H9 (cell line): ENCODE data around the gene DNAJC17. TPM values are rescaled to one million over a fixed set of nuclear protein-coding genes. Genes with fewer than 3 reads are reported as not detected.
A peak's percentile ranks its signal among the peaks of the same experiment; 100 is the strongest.

Source experiments
- DNase-seq: peaks from one replicate; pipeline ENCODE4 v3.0.0-alpha.2; 2017
- H2AFZ ChIP-seq: one replicate; pipeline ENCODE4 v1.6.1; 2013; ENCODE audit warnings: mild to moderate bottlenecking, low read length, control low read depth, moderate library complexity
- H2AK5ac ChIP-seq: 2 replicates; pipeline ENCODE4 v1.6.1; 2013; ENCODE audit warnings: low read length, control low read depth, mixed read lengths; ENCODE audit not compliant: insufficient read length
- H2BK120ac ChIP-seq: one replicate; pipeline ENCODE4 v1.6.1; 2013; ENCODE audit warnings: low read depth, mild to moderate bottlenecking, low read length, control low read depth, inconsistent platforms; ENCODE audit not compliant: poor library complexity, severe bottlenecking
- H2BK12ac ChIP-seq: 2 replicates; pipeline ENCODE4 v1.6.1; 2013; ENCODE audit warnings: low read length, control low read depth, mixed read lengths, low read depth; ENCODE audit not compliant: insufficient read length
- H2BK15ac ChIP-seq: 2 replicates; pipeline ENCODE4 v1.6.1; 2013; ENCODE audit warnings: low read depth, low read length, control low read depth
- H2BK20ac ChIP-seq: one replicate; pipeline ENCODE4 v1.6.1; 2013; ENCODE audit warnings: low read depth, mild to moderate bottlenecking, low read length, control low read depth, inconsistent platforms; ENCODE audit not compliant: poor library complexity, severe bottlenecking
- H2BK5ac ChIP-seq: 2 replicates; pipeline ENCODE4 v1.6.1; 2013; ENCODE audit warnings: low read length, control low read depth, mixed read lengths; ENCODE audit not compliant: insufficient read length
- H3K14ac ChIP-seq: 2 replicates; pipeline ENCODE4 v1.6.1; 2013; ENCODE audit warnings: low read length, control low read depth; ENCODE audit not compliant: insufficient read depth
- H3K18ac ChIP-seq: 2 replicates; pipeline ENCODE4 v1.6.1; 2013; ENCODE audit warnings: low read depth, mild to moderate bottlenecking, mixed read lengths, low read length, control low read depth; ENCODE audit not compliant: insufficient read length
- H3K23ac ChIP-seq: 2 replicates; pipeline ENCODE4 v1.6.1; 2013; ENCODE audit warnings: low read length, control low read depth, mixed read lengths, low read depth; ENCODE audit not compliant: insufficient read length
- H3K23me2 ChIP-seq: 2 replicates; pipeline ENCODE4 v1.6.1; 2013; ENCODE audit warnings: low read depth, mild to moderate bottlenecking, mixed read lengths, low read length, control low read depth; ENCODE audit not compliant: insufficient read length, poor library complexity, severe bottlenecking
- H3K27ac ChIP-seq: 2 replicates; pipeline ENCODE4 v1.5.1; 2013; ENCODE audit warnings: low read length, control low read depth, mixed read lengths, low read depth; ENCODE audit not compliant: insufficient read length
- H3K27me3 ChIP-seq: 2 replicates; pipeline ENCODE4 v1.6.1; 2013; ENCODE audit warnings: low read length, control low read depth, inconsistent platforms; ENCODE audit not compliant: insufficient read depth
- H3K4ac ChIP-seq: 2 replicates; pipeline ENCODE4 v1.6.1; 2013; ENCODE audit warnings: low read depth, mild to moderate bottlenecking, control low read depth, inconsistent platforms, low read length, moderate library complexity
- H3K4me1 ChIP-seq: 2 replicates; pipeline ENCODE4 v1.6.1; 2013; ENCODE audit warnings: low read length, control low read depth, inconsistent platforms; ENCODE audit not compliant: insufficient read depth
- H3K4me2 ChIP-seq: 2 replicates; pipeline ENCODE4 v1.6.1; 2013; ENCODE audit warnings: low read length, control low read depth, mixed read lengths; ENCODE audit not compliant: insufficient read length, insufficient read depth
- H3K56ac ChIP-seq: 2 replicates; pipeline ENCODE4 v1.6.1; 2013; ENCODE audit warnings: low read depth, mild to moderate bottlenecking, mixed read lengths, low read length, control low read depth; ENCODE audit not compliant: insufficient read length
- H3K79me1 ChIP-seq: 2 replicates; pipeline ENCODE4 v1.6.1; 2013; ENCODE audit warnings: low read depth, mild to moderate bottlenecking, moderate library complexity, low read length, control low read depth, inconsistent platforms; ENCODE audit not compliant: insufficient read depth, poor library complexity, severe bottlenecking
- H3K79me2 ChIP-seq: 2 replicates; pipeline ENCODE4 v1.6.1; 2013; ENCODE audit warnings: low read length, control low read depth, inconsistent platforms; ENCODE audit not compliant: insufficient read depth
- H3K9ac ChIP-seq: 2 replicates; pipeline ENCODE4 v1.6.1; 2013; ENCODE audit warnings: low read length, control low read depth, mixed read lengths; ENCODE audit not compliant: insufficient read length; ENCODE audit errors: extremely low read depth
- H3K9me3 ChIP-seq: one replicate; pipeline ENCODE4 v1.6.1; 2013; ENCODE audit warnings: low read depth, low read length, inconsistent platforms; ENCODE audit not compliant: control insufficient read depth
- H3T11ph ChIP-seq: one replicate; pipeline ENCODE4 v1.6.1; 2013; ENCODE audit warnings: mild to moderate bottlenecking, low read length, control low read depth, inconsistent platforms
- H4K20me1 ChIP-seq: one replicate; pipeline ENCODE4 v1.6.1; 2013; ENCODE audit not compliant: control insufficient read depth, insufficient read length, insufficient read depth
- H4K5ac ChIP-seq: 2 replicates; pipeline ENCODE4 v1.6.1; 2013; ENCODE audit warnings: low read depth, mild to moderate bottlenecking, mixed read lengths, low read length, control low read depth; ENCODE audit not compliant: insufficient read length
- H4K8ac ChIP-seq: replicated peaks from 2 replicates; pipeline ENCODE4 v1.6.1; 2013; ENCODE audit warnings: low read length, control low read depth, mixed read lengths, low read depth; ENCODE audit not compliant: insufficient read length
- H4K91ac ChIP-seq: 2 replicates; pipeline ENCODE4 v1.6.1; 2013; ENCODE audit warnings: low read depth, mild to moderate bottlenecking, moderate library complexity, mixed read lengths, low read length, control low read depth; ENCODE audit not compliant: insufficient read length
- H3K27ac Mint-ChIP-seq, 3 experiments: 2 replicates in 2 of 3; 3 replicates in 1 of 3; pipeline ENCODE4 v1.8.0; 2020 to 2021; ENCODE audit warnings: mixed read lengths in 3 of 3, mild to moderate bottlenecking in 1 of 3, moderate library complexity in 1 of 3
- H3K27me3 Mint-ChIP-seq: 2 replicates; pipeline ENCODE4 v1.8.0; 2021; ENCODE audit warnings: low read depth, mild to moderate bottlenecking, moderate library complexity, mixed read lengths
- H3K36me3 Mint-ChIP-seq, 3 experiments: 2 replicates in 2 of 3; 3 replicates in 1 of 3; pipeline ENCODE4 v1.8.0; 2020 to 2021; ENCODE audit warnings: low read depth in 3 of 3, mixed read lengths in 3 of 3; ENCODE audit not compliant: insufficient read depth in 1 of 3
- H3K4me1 Mint-ChIP-seq, 2 experiments: 2 replicates each; pipeline ENCODE4 v1.8.0; 2020; ENCODE audit warnings: mixed read lengths in 2 of 2
- H3K4me3 Mint-ChIP-seq, 2 experiments: 2 replicates in 1 of 2; 3 replicates in 1 of 2; pipeline ENCODE4 v1.8.0; 2020 to 2021; ENCODE audit warnings: mild to moderate bottlenecking in 2 of 2, mixed read lengths in 2 of 2, moderate library complexity in 1 of 2
- H3K9me3 Mint-ChIP-seq, 2 experiments: 2 replicates in 1 of 2; 3 replicates in 1 of 2; pipeline ENCODE4 v1.8.0; 2020; ENCODE audit warnings: mild to moderate bottlenecking in 2 of 2, mixed read lengths in 2 of 2, moderate library complexity in 1 of 2
- WGBS: extraction: QIAGEN DNeasy Blood & Tissue Kit; methylation state at CpG from one replicate; pipeline ENCODE4 v1.1.7; 2013; ENCODE audit warnings: missing lambda C conversion rate, low lambda C conversion rate, mixed read lengths; ENCODE audit not compliant: insufficient read length; ENCODE audit errors: extremely low coverage; 5-methylcytosine and 5-hydroxymethylcytosine counted together
- total RNA-seq: library from RNA; stranded (reverse); gene quantifications from 2 replicates; pipeline ENCODE4 v1.2.1, GENCODE V29; 2021
- TF ChIP-seq, protein P1 (sequence below): fragments of 200-600 bp; sonication (generic); conservative IDR thresholded peaks from 3 replicates; pipeline ENCODE4 v1.8.0; 2021; ENCODE audit warnings: antibody characterized with exemption, mild to moderate bottlenecking

Gene DNAJC17
- total RNA-seq, 1 experiment from 2014 or later, result 38.3 TPM

DNA sequence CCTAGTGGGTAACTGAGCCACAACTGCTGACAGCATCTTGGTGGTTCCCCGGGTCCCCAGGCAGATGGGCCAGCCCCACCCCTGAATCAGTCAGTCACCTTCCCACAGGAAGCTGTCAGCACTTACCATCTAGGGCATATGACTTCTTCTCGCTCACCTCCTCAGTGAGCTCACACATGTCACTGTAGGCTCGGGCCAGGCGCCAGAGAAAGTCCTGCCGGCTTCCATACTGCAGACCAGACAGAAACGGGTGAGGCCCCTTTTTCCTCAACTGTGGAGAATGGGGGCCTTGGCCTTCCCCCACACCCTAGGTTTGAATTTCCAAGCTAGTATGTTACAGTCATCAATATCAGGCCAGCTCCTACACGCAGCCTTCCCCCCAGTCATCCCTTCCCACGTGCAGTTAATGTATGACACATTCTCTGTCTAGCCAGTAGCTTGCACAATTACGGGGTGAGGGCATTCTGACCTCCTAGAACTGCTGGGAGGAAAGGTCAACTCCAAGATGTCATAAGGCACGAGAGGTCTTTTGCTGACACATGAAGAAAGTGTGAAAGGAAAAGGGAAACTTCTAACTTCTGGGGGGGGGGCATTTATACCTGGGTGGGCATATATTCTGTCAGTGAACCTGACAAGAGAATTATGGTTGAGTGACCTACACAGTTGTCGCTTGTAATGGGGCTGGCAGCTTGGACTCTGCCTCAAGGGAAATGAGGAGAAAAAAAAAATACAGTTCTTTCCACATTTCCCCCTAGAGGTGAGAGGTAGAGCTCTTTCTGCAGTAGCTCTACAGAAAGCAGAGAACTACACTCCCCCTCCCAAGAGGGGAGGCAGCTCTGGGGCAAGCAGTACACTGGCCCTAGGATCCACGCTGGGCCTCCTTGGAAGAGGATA is 63.1 kb downstream of the DNAJC17 start:
- Histone ChIP-seq H3K79me1 (no peaks in the 10 kb centered on the region), H3K9me3 (no peaks in the 10 kb centered on the region), H3T11ph (no peak overlapping the region), H3K56ac (no peak overlapping the region), H3K4me2 (no peak overlapping the region), H2BK5ac (no peak overlapping the region), H3K14ac (no peak overlapping the region), H4K20me1 (no peaks in the 10 kb centered on the region), H2AK5ac (no peak overlapping the region), H4K8ac (no peak overlapping the region), H2BK12ac (no peak overlapping the region), H2AFZ (no peak overlapping the region), H3K79me2 (no peaks in the 10 kb centered on the region), H3K23ac (no peak overlapping the region), H3K23me2 (no peaks in the 10 kb centered on the region), H2BK20ac (no peak overlapping the region), H4K5ac (no peak overlapping the region), H3K18ac (no peak overlapping the region), H2BK15ac (no peak overlapping the region), H4K91ac (no peak overlapping the region), H2BK120ac (no peak overlapping the region), H3K4me1 (peaks cover 7% of the 10 kb centered on the region; the same call in 1 of the 2 replicates), H3K9ac (no peak overlapping the region), H3K27me3 (no peaks in the 10 kb centered on the region), H3K4ac (no peak overlapping the region), H3K27ac (no peak overlapping the region)
- peaks cover 24 to 30% of the 10 kb centered on the region in 2 experiments for H3K4me1 Mint-ChIP-seq
- no CpG with 5 or more reads among the region's 12 CpGs for WGBS
- no peaks in the 10 kb centered on the region for H3K27me3 Mint-ChIP-seq
- H3K27ac Mint-ChIP-seq, result peak overlapping the region; percentile 37 to 89 (median 66); a peak in 5 of 7 replicates
- peaks cover 5 to 31% (median 17%) of the 10 kb centered on the region in 3 experiments; a peak in 5 of 7 replicates for H3K36me3 Mint-ChIP-seq
- no peak overlapping the region for H3K4me3 Mint-ChIP-seq
- DNase-seq, result no peak
- TF ChIP-seq, protein P1, sequence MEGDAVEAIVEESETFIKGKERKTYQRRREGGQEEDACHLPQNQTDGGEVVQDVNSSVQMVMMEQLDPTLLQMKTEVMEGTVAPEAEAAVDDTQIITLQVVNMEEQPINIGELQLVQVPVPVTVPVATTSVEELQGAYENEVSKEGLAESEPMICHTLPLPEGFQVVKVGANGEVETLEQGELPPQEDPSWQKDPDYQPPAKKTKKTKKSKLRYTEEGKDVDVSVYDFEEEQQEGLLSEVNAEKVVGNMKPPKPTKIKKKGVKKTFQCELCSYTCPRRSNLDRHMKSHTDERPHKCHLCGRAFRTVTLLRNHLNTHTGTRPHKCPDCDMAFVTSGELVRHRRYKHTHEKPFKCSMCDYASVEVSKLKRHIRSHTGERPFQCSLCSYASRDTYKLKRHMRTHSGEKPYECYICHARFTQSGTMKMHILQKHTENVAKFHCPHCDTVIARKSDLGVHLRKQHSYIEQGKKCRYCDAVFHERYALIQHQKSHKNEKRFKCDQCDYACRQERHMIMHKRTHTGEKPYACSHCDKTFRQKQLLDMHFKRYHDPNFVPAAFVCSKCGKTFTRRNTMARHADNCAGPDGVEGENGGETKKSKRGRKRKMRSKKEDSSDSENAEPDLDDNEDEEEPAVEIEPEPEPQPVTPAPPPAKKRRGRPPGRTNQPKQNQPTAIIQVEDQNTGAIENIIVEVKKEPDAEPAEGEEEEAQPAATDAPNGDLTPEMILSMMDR, result peak; percentile 44; the same call in 2 of the 3 replicates
- H3K9me3 Mint-ChIP-seq, result no peaks in the 10 kb centered on the region
